ENCODE results near the gene OPTC. TPM values are rescaled to one million over a fixed set of nuclear protein-coding genes. Genes with fewer than 3 reads are reported as not detected.

Gene OPTC
- total RNA-seq, 2 experiments from 2014 or later, result not detected

DNA sequence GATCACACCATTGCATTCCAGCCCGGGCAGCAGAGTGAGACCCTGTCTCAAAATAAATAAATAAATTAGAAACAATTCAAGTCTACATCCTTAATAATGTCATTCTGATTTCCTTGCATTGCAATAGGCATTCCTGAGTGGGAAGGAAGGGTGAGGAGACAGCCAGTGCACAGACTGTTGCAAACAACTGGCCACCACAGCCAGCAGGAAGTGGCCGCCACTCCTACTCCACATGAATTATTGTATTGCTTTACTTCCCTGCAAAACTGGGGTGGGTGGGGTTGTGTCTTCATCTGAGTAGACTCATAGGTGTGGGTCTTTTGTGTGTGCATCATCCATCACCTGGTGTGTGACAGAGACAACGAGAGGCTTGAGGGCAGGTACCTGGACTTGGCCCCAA is 60.1 kb downstream of the OPTC start:
- ChIA-PET POLR2A (no interaction called here), CTCF (no interaction called here)
- Mint-ChIP-seq H3K27me3 (no peaks in the 10 kb centered on the region), H3K27ac (no peak overlapping the region), H3K4me3 (no peak overlapping the region), H3K36me3 (ENCODE audit: low read depth) (no peaks in the 10 kb centered on the region), H3K4me1 (ENCODE audit: low read depth) (peaks cover 3% of the 10 kb centered on the region), H3K9me3 (no peaks in the 10 kb centered on the region)
- TF ChIP-seq, protein P1, sequence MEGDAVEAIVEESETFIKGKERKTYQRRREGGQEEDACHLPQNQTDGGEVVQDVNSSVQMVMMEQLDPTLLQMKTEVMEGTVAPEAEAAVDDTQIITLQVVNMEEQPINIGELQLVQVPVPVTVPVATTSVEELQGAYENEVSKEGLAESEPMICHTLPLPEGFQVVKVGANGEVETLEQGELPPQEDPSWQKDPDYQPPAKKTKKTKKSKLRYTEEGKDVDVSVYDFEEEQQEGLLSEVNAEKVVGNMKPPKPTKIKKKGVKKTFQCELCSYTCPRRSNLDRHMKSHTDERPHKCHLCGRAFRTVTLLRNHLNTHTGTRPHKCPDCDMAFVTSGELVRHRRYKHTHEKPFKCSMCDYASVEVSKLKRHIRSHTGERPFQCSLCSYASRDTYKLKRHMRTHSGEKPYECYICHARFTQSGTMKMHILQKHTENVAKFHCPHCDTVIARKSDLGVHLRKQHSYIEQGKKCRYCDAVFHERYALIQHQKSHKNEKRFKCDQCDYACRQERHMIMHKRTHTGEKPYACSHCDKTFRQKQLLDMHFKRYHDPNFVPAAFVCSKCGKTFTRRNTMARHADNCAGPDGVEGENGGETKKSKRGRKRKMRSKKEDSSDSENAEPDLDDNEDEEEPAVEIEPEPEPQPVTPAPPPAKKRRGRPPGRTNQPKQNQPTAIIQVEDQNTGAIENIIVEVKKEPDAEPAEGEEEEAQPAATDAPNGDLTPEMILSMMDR (IDR thresholded peaks at IDR 0.05), result no peak
- no peak for DNase-seq
- intact Hi-C loops (cut with micrococcal nuclease), result no loop called here
- ATAC-seq, result no peak

DNA sequence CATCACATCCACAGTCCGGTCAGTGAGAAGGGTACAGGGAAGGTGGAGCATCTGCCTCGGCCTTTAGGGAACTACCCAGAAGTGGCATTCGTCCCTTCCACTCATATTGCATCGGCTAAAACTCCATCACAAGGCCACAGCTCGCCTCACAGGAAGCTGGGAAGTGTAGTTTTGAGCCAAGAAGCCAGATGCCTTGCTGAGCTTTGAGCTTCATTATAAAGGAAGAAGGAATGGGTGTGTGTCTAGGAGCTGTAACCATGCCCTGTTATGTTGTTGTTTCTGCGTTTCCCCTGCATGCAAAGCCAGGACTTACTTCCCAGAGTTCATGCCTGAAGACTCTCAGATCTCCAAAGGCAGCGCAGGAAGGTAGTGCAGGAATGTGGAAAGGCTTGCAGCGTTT is 61.1 kb downstream of the OPTC start:
- Mint-ChIP-seq H3K4me1 (ENCODE audit: low read depth) (peaks cover 3% of the 10 kb centered on the region), H3K4me3 (no peak overlapping the region), H3K27me3 (no peaks in the 10 kb centered on the region), H3K27ac (no peak overlapping the region), H3K9me3 (no peaks in the 10 kb centered on the region), H3K36me3 (ENCODE audit: low read depth) (no peaks in the 10 kb centered on the region)
- DNase-seq (no peak), ATAC-seq (no peak)
- TF ChIP-seq, protein P1 (IDR thresholded peaks at IDR 0.05), result no peak
- intact Hi-C loops (cut with micrococcal nuclease), result no loop called here
- ChIA-PET POLR2A (interaction anchor here (0.6 kb wide), 1 partner anchor 10 kb away, joined by 4 read pairs; no protein-coding TSS in a partner anchor), CTCF (interaction anchor here (0.9 kb wide), 1 partner anchor 67 kb away, joined by 3 read pairs; no protein-coding TSS in a partner anchor)

DNA sequence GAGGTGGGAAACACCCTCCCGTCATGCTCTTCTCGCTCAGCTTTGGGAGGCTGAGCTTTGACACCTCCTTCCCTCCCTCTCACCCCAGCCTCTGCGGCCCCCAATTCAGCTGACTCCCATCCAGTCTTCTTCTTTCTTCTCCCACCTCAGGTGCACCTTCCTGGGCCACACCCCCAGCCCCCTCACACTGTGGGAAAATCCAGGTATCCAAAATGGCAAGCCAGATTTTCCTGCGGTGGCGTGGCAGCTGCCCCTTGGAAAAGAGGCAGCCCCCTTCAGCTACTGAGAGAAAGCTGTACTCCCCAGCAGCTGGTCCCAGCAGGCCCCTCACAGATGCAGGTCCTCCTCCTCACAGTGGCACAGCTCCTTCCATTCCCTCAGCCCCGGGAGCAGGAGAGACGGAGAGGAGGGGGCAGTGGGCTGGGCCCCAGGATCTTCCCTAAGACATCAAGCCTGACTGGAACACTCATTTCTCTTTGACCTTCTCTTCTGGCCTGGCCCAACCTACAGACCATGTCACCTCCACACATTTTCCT is 61.6 kb downstream of the OPTC start:
- intact Hi-C loops (cut with micrococcal nuclease), result no loop called here
- no peak overlapping the region for H3K27ac Mint-ChIP-seq
- POLR2A ChIA-PET, result no interaction called here

DNA sequence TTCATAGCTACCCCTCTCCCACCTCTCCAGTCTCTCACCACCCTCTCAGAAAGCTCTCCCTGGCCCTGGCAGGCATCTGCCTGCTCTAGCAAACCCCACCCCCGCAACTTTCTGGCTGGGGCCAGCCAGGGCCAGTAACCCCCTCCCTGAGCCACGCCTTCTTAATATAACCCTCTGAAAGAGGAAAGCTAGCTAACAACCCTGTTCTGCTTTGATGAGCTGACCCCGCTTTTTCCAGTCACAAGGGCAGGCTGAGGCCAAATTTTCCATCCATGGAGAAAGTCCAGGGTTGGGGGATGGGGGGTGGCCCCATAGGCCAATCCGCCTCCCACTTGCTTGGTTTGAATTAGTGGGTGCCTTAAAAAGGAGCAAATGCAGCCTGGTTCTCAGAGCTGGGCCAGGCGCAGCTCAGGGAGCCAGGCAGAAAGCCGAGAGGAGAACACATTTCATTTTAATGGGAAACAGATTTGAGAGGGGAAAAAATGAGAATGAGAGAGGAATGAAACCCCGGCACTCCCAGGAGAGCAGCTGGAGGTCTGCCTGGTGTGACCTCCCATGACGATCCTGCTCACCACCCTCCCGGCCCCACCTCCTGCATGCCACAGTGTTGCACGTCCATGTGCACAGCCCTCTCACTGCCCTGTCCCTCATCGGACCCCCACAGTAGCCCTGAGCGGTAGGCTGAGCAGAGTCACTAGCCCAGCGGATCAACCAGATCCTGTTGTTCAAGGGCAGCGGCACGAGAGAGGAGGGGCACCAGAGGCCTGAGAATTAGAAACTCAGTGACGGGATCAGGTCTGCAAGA is 62.3 kb downstream of the OPTC start:
- H3K36me3 Mint-ChIP-seq (ENCODE audit: low read depth), result no peaks in the 10 kb centered on the region
- H3K27me3 Mint-ChIP-seq, result no peaks in the 10 kb centered on the region
- DNase-seq (no peak), ATAC-seq (no peak)
- TF ChIP-seq, protein P1 (IDR thresholded peaks at IDR 0.05), result no peak
- no peaks in the 10 kb centered on the region for H3K9me3 Mint-ChIP-seq
- H3K4me3 Mint-ChIP-seq, result no peak overlapping the region
- H3K27ac Mint-ChIP-seq, result no peak overlapping the region
- intact Hi-C loops (cut with micrococcal nuclease), result no loop called here
- ChIA-PET CTCF (interaction anchor here (0.9 to 1.0 kb wide), 2 partner anchors 68 to 146 kb away, joined by 3 read pairs; no protein-coding TSS in a partner anchor), POLR2A (no interaction called here)
- H3K4me1 Mint-ChIP-seq (ENCODE audit: low read depth), result peaks cover 3% of the 10 kb centered on the region

More for the DNA sequence above, 61.6 kb downstream of the OPTC start:
- Mint-ChIP-seq H3K4me1 (ENCODE audit: low read depth) (peaks cover 3% of the 10 kb centered on the region), H3K9me3 (no peaks in the 10 kb centered on the region), H3K27me3 (no peaks in the 10 kb centered on the region), H3K36me3 (ENCODE audit: low read depth) (no peaks in the 10 kb centered on the region), H3K4me3 (no peak overlapping the region)
- CTCF ChIA-PET, result interaction anchor here (0.9 to 1.0 kb wide), 2 partner anchors 68 to 146 kb away, joined by 3 read pairs; no protein-coding TSS in a partner anchor
- TF ChIP-seq, protein P1 (IDR thresholded peaks at IDR 0.05), result no peak
- DNase-seq (no peak), ATAC-seq (no peak)

DNA sequence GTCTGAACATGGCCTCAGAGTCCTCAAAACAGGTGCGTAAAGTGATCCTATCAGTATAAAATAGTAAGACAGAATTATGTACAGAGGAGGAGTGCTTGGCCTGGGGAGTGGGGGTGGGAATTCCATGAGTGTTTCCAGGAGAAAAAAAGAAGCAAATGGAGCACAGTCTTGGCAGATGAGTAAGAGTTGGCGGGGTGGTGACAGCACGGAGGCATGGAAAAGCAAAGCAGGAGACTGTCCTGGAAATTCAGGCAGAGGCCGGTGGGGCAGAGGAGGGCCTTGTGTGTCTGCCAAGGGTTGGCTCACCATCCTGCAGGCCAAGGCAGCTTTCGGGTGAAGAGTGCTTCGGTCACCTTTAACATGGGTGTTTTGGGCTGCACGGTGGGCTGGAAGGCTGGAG is 63.4 kb downstream of the OPTC start:
- peaks cover 3% of the 10 kb centered on the region for H3K4me1 Mint-ChIP-seq (ENCODE audit: low read depth)
- H3K4me3 Mint-ChIP-seq, result no peak overlapping the region
- H3K36me3 Mint-ChIP-seq (ENCODE audit: low read depth), result no peaks in the 10 kb centered on the region
- POLR2A ChIA-PET, result no interaction called here
- intact Hi-C loops (cut with micrococcal nuclease), result no loop called here
- CTCF ChIA-PET, result interaction anchor here (0.6 kb wide), 1 partner anchor 9 kb away, joined by 3 read pairs; no protein-coding TSS in a partner anchor
- DNase-seq (no peak), ATAC-seq (no peak)
- no peaks in the 10 kb centered on the region for H3K9me3 Mint-ChIP-seq
- TF ChIP-seq, protein P1 (IDR thresholded peaks at IDR 0.05), result no peak
- no peak overlapping the region for H3K27ac Mint-ChIP-seq
- no peaks in the 10 kb centered on the region for H3K27me3 Mint-ChIP-seq
